OCI-LY7 (cell line): ENCODE data around the gene NSD2. TPM values are rescaled to one million over a fixed set of nuclear protein-coding genes. Genes with fewer than 3 reads are reported as not detected.

ENCODE experiments used
- BruUV-seq: library from RNA; stranded (reverse); fragments of 400-500 nt; replicated peaks from 2 replicates; lab custom pipeline; 2021; lab: Mats Ljungman, UMichigan
- CTCF ChIA-PET: fragments of 300-600 bp; sonication (Branson Sonifier 250); formaldehyde crosslinking; loops from one replicate; lab custom pipeline; 2022; ENCODE audit warnings: antibody characterized with exemption; ENCODE audit not compliant: unreplicated experiment; lab: Charles Lee
- POLR2A ChIA-PET: fragments of 300-600 bp; sonication (Branson Sonifier 250); formaldehyde crosslinking; loops from one replicate; lab custom pipeline; 2022; ENCODE audit warnings: antibody characterized with exemption; lab: Charles Lee
- DNase-seq: peaks from one replicate; pipeline ENCODE4 v3.0.0-alpha.2; 2015; ENCODE audit warnings: low spot score
- H2AFZ ChIP-seq: fragments of 200-600 bp; sonication (generic), shearing (Covaris generic); 2 replicates; pipeline ENCODE4 v1.6.1; 2014; ENCODE audit warnings: mild to moderate bottlenecking, antibody characterized with exemption, low read length, moderate library complexity
- H3K27ac ChIP-seq: fragments of 200-600 bp; sonication (generic); 2 replicates; pipeline ENCODE4 v1.5.1; 2014; ENCODE audit warnings: mixed run types, low read depth, mild to moderate bottlenecking, moderate library complexity, low read length, inconsistent platforms; ENCODE audit not compliant: poor library complexity, severe bottlenecking
- H3K36me3 ChIP-seq: fragments of 200-600 bp; sonication (generic); 2 replicates; pipeline ENCODE4 v1.6.1; 2014; ENCODE audit warnings: mild to moderate bottlenecking, antibody characterized with exemption, low read length, moderate library complexity, mixed read lengths; ENCODE audit not compliant: insufficient read depth
- H3K4me1 ChIP-seq: fragments of 200-600 bp; sonication (generic); 2 replicates; pipeline ENCODE4 v1.5.1; 2014; ENCODE audit warnings: mild to moderate bottlenecking, low read length; ENCODE audit not compliant: insufficient read depth, poor library complexity, severe bottlenecking
- H3K4me2 ChIP-seq: fragments of 200-600 bp; sonication (generic); 2 replicates; pipeline ENCODE4 v1.6.1; 2014; ENCODE audit warnings: mild to moderate bottlenecking, low read length
- H3K4me3 ChIP-seq: fragments of 200-600 bp; sonication (generic); 2 replicates; pipeline ENCODE4 v1.5.1; 2014; ENCODE audit warnings: mild to moderate bottlenecking, low read depth, low read length; ENCODE audit not compliant: poor library complexity, severe bottlenecking
- H3K79me2 ChIP-seq: fragments of 200-600 bp; sonication (generic); 2 replicates; pipeline ENCODE4 v1.6.1; 2016; ENCODE audit warnings: low read depth, mild to moderate bottlenecking, low read length, moderate library complexity, mixed read lengths; ENCODE audit not compliant: insufficient read depth
- H3K9me2 ChIP-seq: fragments of 200-600 bp; sonication (generic); 2 replicates; pipeline ENCODE4 v1.6.1; 2016; ENCODE audit warnings: mild to moderate bottlenecking, low read length, mixed read lengths; ENCODE audit not compliant: insufficient read depth
- H3K9me3 ChIP-seq: fragments of 200-600 bp; sonication (generic); 2 replicates; pipeline ENCODE4 v1.6.1; 2014; ENCODE audit warnings: mild to moderate bottlenecking, mixed run types, low read length, mixed read lengths
- H4K20me1 ChIP-seq: fragments of 200-600 bp; sonication (generic); 2 replicates; pipeline ENCODE4 v1.6.1; 2014; ENCODE audit warnings: mild to moderate bottlenecking, antibody characterized with exemption, low read length, moderate library complexity, mixed read lengths; ENCODE audit not compliant: insufficient read depth
- CTCF ChIP-seq: fragments of 200-600 bp; sonication (generic); conservative IDR thresholded peaks from 2 replicates; pipeline ENCODE4 v1.5.1; 2014; ENCODE audit warnings: mild to moderate bottlenecking, antibody characterized with exemption, low read length, moderate library complexity, mixed read lengths
- EZH2phosphoT487 ChIP-seq: fragments of 200-600 bp; sonication (generic); IDR thresholded peaks from 2 replicates; pipeline ENCODE4 v1.6.1; 2018; ENCODE audit warnings: low read depth, borderline replicate concordance, mild to moderate bottlenecking, mixed run types, antibody characterized with exemption, low read length, moderate library complexity, mixed read lengths
- intact Hi-C: fragments of 100-400 bp; cut with micrococcal nuclease; formaldehyde crosslinking; loops from one replicate; pipeline ENCODE4 v1.10.0; 2022; ENCODE audit not compliant: unreplicated experiment
- total RNA-seq, 2 experiments: library from RNA; depleted of rRNA in 1 of 2; stranded (reverse); fragments of >200 nt in 1 of 2; shearing (Covaris generic) in 1 of 2; gene quantifications; 2 replicates each; pipeline ENCODE4 v1.2.3, GENCODE V29; 2014 to 2022

The NSD2 gene
- total RNA-seq, 2 experiments from 2014 or later: 169 to 329 TPM

- no TSS peak for BruUV-seq
- intact Hi-C loops: no loop called here
- Histone ChIP-seq H3K36me3 (peaks cover 75% of the 10 kb centered on the region), H3K4me1 (no peaks in the 10 kb centered on the region), H3K9me3 (no peaks in the 10 kb centered on the region), H2AFZ (no peak overlapping the region), H3K27ac (no peak overlapping the region), H4K20me1 (no peaks in the 10 kb centered on the region), H3K9me2 (no peaks in the 10 kb centered on the region), H3K79me2 (no peaks in the 10 kb centered on the region), H3K4me3 (no peak overlapping the region), H3K4me2 (no peak overlapping the region)
- ChIA-PET CTCF (interaction anchor here (0.5 kb wide), 1 partner anchor 8 kb away, joined by 3 read pairs; no protein-coding TSS in a partner anchor), POLR2A (interaction anchor here (0.6 kb wide), 1 partner anchor 126 kb away, joined by 4 read pairs; no protein-coding TSS in a partner anchor)
- no peak for DNase-seq
- TF ChIP-seq EZH2phosphoT487 (no peak), CTCF (no peak)
These were observed 48.3 kb upstream of the NSD2 start for GRCh38 chr4:1822568-1823544.

DNA sequence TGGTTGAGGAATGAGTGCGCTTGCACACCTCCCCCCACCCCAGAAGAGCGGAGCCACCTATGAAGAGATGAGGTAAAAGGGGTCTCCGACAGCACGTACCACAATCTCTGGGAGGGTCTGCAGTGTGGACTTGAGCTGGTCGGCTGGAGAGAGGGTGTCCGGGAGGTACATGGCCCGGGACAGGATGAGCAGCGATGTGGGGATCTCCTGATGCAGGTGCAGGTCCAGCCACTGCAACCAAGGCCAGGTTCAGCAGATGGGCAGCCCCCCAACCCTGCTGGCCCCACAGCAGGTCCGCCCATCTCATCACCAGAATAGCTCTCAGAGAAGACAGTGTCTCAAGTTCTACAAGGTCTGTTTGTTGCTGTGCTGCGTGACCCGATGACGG lies 47.7 kb upstream of the NSD2 start:
- no peak overlapping the region for H3K27ac ChIP-seq
- no peak for DNase-seq
- no peaks in the 10 kb centered on the region for H3K79me2 ChIP-seq
- no peaks in the 10 kb centered on the region for H3K9me3 ChIP-seq
- no TSS peak for BruUV-seq
- H4K20me1 ChIP-seq: no peaks in the 10 kb centered on the region
- intact Hi-C loops: no loop called here
- H3K4me2 ChIP-seq: no peak overlapping the region
- ChIA-PET POLR2A (no interaction called here), CTCF (no interaction called here)
- TF ChIP-seq EZH2phosphoT487: no peak
- TF ChIP-seq CTCF: no peak
- H3K4me1 ChIP-seq: no peaks in the 10 kb centered on the region
- no peak overlapping the region for H2AFZ ChIP-seq
- no peak overlapping the region for H3K4me3 ChIP-seq
- no peaks in the 10 kb centered on the region for H3K9me2 ChIP-seq
- peaks cover 70% of the 10 kb centered on the region for H3K36me3 ChIP-seq

DNA sequence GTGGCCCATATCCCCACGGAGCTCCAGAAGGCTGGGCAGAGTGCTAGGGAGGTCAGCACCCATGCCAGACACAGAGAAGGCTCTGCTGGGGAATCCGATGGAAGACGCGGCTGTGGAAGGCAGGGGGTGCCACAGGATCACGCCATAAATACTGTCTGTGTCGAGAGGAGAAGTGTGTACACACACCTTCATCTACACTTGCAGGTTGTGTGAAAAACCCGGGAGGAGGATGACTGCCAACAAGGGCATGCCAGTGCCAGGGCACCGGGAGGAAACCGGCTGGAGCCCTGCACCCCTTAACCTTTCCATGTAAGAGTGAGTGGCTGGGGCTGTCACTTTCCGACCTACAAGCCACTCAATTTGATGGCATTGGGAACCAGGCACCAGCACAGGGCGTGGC lies 46.4 kb upstream of the NSD2 start:
- POLR2A ChIA-PET: no interaction called here
- intact Hi-C loops: no loop called here

More for the DNA sequence above, 46.4 kb upstream of the NSD2 start:
- Histone ChIP-seq H2AFZ (no peak overlapping the region), H3K27ac (no peak overlapping the region), H3K4me3 (no peak overlapping the region), H3K9me2 (no peaks in the 10 kb centered on the region), H3K4me2 (no peak overlapping the region), H3K9me3 (no peaks in the 10 kb centered on the region), H3K79me2 (no peaks in the 10 kb centered on the region), H3K36me3 (peaks cover 65% of the 10 kb centered on the region), H4K20me1 (no peaks in the 10 kb centered on the region), H3K4me1 (no peaks in the 10 kb centered on the region)
- TF ChIP-seq CTCF: no peak
- TF ChIP-seq EZH2phosphoT487: no peak
- BruUV-seq: no TSS peak
- CTCF ChIA-PET: no interaction called here
- DNase-seq: no peak
